GM23248 (cell line): ENCODE data around the gene COG1. TPM values are rescaled to one million over a fixed set of nuclear protein-coding genes. Genes with fewer than 3 reads are reported as not detected.

Experiments used
- DNase-seq: peaks from one replicate; pipeline ENCODE4 v3.0.0-alpha.2; 2015
- H2AFZ ChIP-seq: fragments of 200-600 bp; sonication (generic); 2 replicates; pipeline ENCODE4 v1.6.1; 2016; ENCODE audit warnings: antibody characterized with exemption
- H3F3A ChIP-seq: fragments of 200-600 bp; sonication (generic); 2 replicates; pipeline ENCODE4 v1.6.1; 2016; ENCODE audit warnings: mild to moderate bottlenecking, antibody characterized with exemption, mixed run types; ENCODE audit not compliant: insufficient read depth
- H3K27ac ChIP-seq: fragments of 200-600 bp; sonication (generic); 2 replicates; pipeline ENCODE4 v1.5.1; 2016; ENCODE audit warnings: mild to moderate bottlenecking
- H3K27me3 ChIP-seq: fragments of 200-600 bp; sonication (generic); replicated peaks from 2 replicates; pipeline ENCODE4 v1.6.1; 2016; ENCODE audit warnings: mild to moderate bottlenecking; ENCODE audit not compliant: insufficient read depth
- H3K36me3 ChIP-seq: fragments of 200-600 bp; sonication (generic); 2 replicates; pipeline ENCODE4 v1.6.1; 2016; ENCODE audit warnings: low read depth, mild to moderate bottlenecking
- H3K4me1 ChIP-seq: fragments of 200-600 bp; sonication (generic); 2 replicates; pipeline ENCODE4 v1.6.1; 2016; ENCODE audit warnings: mild to moderate bottlenecking; ENCODE audit not compliant: insufficient read depth
- H3K4me2 ChIP-seq: fragments of 200-600 bp; sonication (generic); one replicate; pipeline ENCODE4 v1.6.1; 2016; ENCODE audit warnings: mild to moderate bottlenecking; ENCODE audit not compliant: unreplicated experiment
- H3K4me3 ChIP-seq: fragments of 200-600 bp; sonication (generic); 2 replicates; pipeline ENCODE4 v1.5.1; 2016; ENCODE audit warnings: mild to moderate bottlenecking
- H3K79me2 ChIP-seq: fragments of 200-600 bp; sonication (generic); 2 replicates; pipeline ENCODE4 v1.6.1; 2016; ENCODE audit warnings: mild to moderate bottlenecking; ENCODE audit not compliant: insufficient read depth
- H3K9ac ChIP-seq: fragments of 200-600 bp; sonication (generic); 2 replicates; pipeline ENCODE4 v1.6.1; 2016; ENCODE audit warnings: mild to moderate bottlenecking
- H3K9me2 ChIP-seq: fragments of 200-600 bp; sonication (generic); 2 replicates; pipeline ENCODE4 v1.6.1; 2016; ENCODE audit warnings: mixed run types, mild to moderate bottlenecking, moderate library complexity; ENCODE audit not compliant: insufficient read depth
- H3K9me3 ChIP-seq: fragments of 200-600 bp; sonication (generic); one replicate; pipeline ENCODE4 v1.6.1; 2017; ENCODE audit warnings: low read depth
- H4K20me1 ChIP-seq: fragments of 200-600 bp; sonication (generic); 2 replicates; pipeline ENCODE4 v1.6.0; 2016; ENCODE audit not compliant: insufficient read depth
- EZH2 ChIP-seq: fragments of 200-600 bp; sonication (generic); IDR thresholded peaks from 2 replicates; pipeline ENCODE4 v1.6.1; 2018; ENCODE audit warnings: antibody characterized with exemption, mild to moderate bottlenecking; ENCODE audit not compliant: insufficient read depth, poor library complexity, severe bottlenecking
- EZH2phosphoT487 ChIP-seq: fragments of 200-600 bp; sonication (generic); IDR thresholded peaks from 2 replicates; pipeline ENCODE4 v1.6.1; 2018; ENCODE audit warnings: antibody characterized with exemption, moderate library complexity, mild to moderate bottlenecking, low read depth; ENCODE audit not compliant: insufficient read depth
- WGBS, 2 experiments: methylation state at CpG; one replicate each; pipeline ENCODE4 v1.1.6; 2015 to 2017; ENCODE audit warnings: low lambda C conversion rate in 2 of 2, low coverage in 1 of 2; ENCODE audit errors: missing lambda C conversion rate in 2 of 2; 5-methylcytosine and 5-hydroxymethylcytosine counted together
- in situ Hi-C: fragments of 300-500 bp; cut with MboI; formaldehyde crosslinking; loops from 2 replicates; pipeline ENCODE4 v1.15.0; 2020
- polyA plus RNA-seq: library from polyadenylated mRNA; unstranded; fragments of >200 nt; fragmentation: Nextera tagmentation; extraction: Ambion mirVana; gene quantifications from 2 replicates; pipeline ENCODE4 v1.2.1, GENCODE V29; 2016
- total RNA-seq: library from RNA; depleted of rRNA; stranded (reverse); fragments of >200 nt; shearing (Covaris generic); gene quantifications from 2 replicates; pipeline ENCODE4 v1.2.3, GENCODE V29; 2014

COG1 gene
- total and polyA plus RNA-seq, 2 experiments from 2014 or later = 20.2 to 31.8 TPM

- no peak overlapping the region for H3K9ac ChIP-seq
- no peak overlapping the region for H2AFZ ChIP-seq
- H3F3A ChIP-seq = peaks cover 33% of the 10 kb centered on the region
- in situ Hi-C loops = no loop called here
- H3K4me1 ChIP-seq = peaks cover 44% of the 10 kb centered on the region
- H3K4me2 ChIP-seq = peak overlapping the region; percentile 68
- 75 to 79% methylated on average over 3 of the region's 3 CpGs for WGBS, 2 experiments
- H3K79me2 ChIP-seq = peaks cover 96% of the 10 kb centered on the region
- H3K4me3 ChIP-seq = peak overlapping the region; percentile 6; the same call in 1 of the 2 replicates
- DNase-seq = no peak
- H3K9me2 ChIP-seq = no peaks in the 10 kb centered on the region
- 0 out of 2 replicates have a peak, but pooled peaks cover 2% of the 10 kb centered on the region for H3K36me3 ChIP-seq
- H4K20me1 ChIP-seq = no peaks in the 10 kb centered on the region
- H3K9me3 ChIP-seq = no peaks in the 10 kb centered on the region
- no peaks in the 10 kb centered on the region for H3K27me3 ChIP-seq
- TF ChIP-seq EZH2 = no peak
- H3K27ac ChIP-seq = peak overlapping the region; percentile 60; the same call in 1 of the 2 replicates
Observed at GRCh38 chr17:73227379-73227778, 34.5 kb downstream of the COG1 start.

- Histone ChIP-seq H2AFZ (no peak overlapping the region), H4K20me1 (no peaks in the 10 kb centered on the region)
- 73 to 78% methylated on average over 6 of the region's 6 CpGs for WGBS, 2 experiments
Observed at GRCh38 chr17:73227944-73228343, 35.1 kb downstream of the COG1 start.

GRCh38 chr17:73228748-73229236 is 35.9 kb downstream of the COG1 start:
- H3K9ac ChIP-seq = no peak overlapping the region
- H3K27ac ChIP-seq = peak overlapping the region; percentile 60
- 0 to 3% methylated on average over 2 of the region's 2 CpGs for WGBS, 2 experiments
- no peaks in the 10 kb centered on the region for H4K20me1 ChIP-seq
- peaks cover 33% of the 10 kb centered on the region for H3F3A ChIP-seq
- no peak overlapping the region for H3K4me3 ChIP-seq
- peaks cover 44% of the 10 kb centered on the region for H3K4me1 ChIP-seq
- H3K36me3 ChIP-seq = no peaks in the 10 kb centered on the region
- no peaks in the 10 kb centered on the region for H3K27me3 ChIP-seq
- peak; percentile 95 for DNase-seq
- H2AFZ ChIP-seq = no peak overlapping the region
- in situ Hi-C loops = no loop called here
- TF ChIP-seq EZH2 (no peak), EZH2phosphoT487 (no peak)
- H3K9me3 ChIP-seq = no peaks in the 10 kb centered on the region
- H3K79me2 ChIP-seq = peaks cover 96% of the 10 kb centered on the region
- H3K9me2 ChIP-seq = no peaks in the 10 kb centered on the region
- H3K4me2 ChIP-seq = peak overlapping the region; percentile 68

More at GRCh38 chr17:73227944-73228343, 35.1 kb downstream of the COG1 start:
- Histone ChIP-seq H3K9ac (no peak overlapping the region), H3K9me2 (no peaks in the 10 kb centered on the region), H3F3A (peaks cover 33% of the 10 kb centered on the region), H3K4me3 (no peak overlapping the region), H3K9me3 (no peaks in the 10 kb centered on the region), H3K79me2 (peaks cover 96% of the 10 kb centered on the region), H3K36me3 (0 out of 2 replicates have a peak, but pooled peaks cover 2% of the 10 kb centered on the region), H3K27ac (peak overlapping the region; percentile 60; the same call in 1 of the 2 replicates), H3K27me3 (no peaks in the 10 kb centered on the region), H3K4me2 (peak overlapping the region; percentile 68), H3K4me1 (peaks cover 44% of the 10 kb centered on the region)
- in situ Hi-C loops = no loop called here
- no peak for TF ChIP-seq EZH2
- TF ChIP-seq EZH2phosphoT487 = no peak
- DNase-seq = no peak

GRCh38 chr17:73230088-73230487 is 37.2 kb downstream of the COG1 start:
- Histone ChIP-seq H3K4me3 (peak overlapping the region; percentile 89), H3K36me3 (no peaks in the 10 kb centered on the region), H3K9me2 (no peaks in the 10 kb centered on the region), H3K79me2 (peaks cover 92% of the 10 kb centered on the region), H3F3A (peaks cover 33% of the 10 kb centered on the region), H2AFZ (no peak overlapping the region), H3K9ac (no peak overlapping the region), H4K20me1 (no peaks in the 10 kb centered on the region), H3K9me3 (no peaks in the 10 kb centered on the region), H3K4me2 (no peak overlapping the region), H3K4me1 (peaks cover 44% of the 10 kb centered on the region), H3K27me3 (no peaks in the 10 kb centered on the region), H3K27ac (no peak overlapping the region)
- in situ Hi-C loops = no loop called here
- no peak for DNase-seq
- TF ChIP-seq EZH2phosphoT487 (no peak), EZH2 (no peak)
- 96 to 99% methylated on average over 6 of the region's 6 CpGs for whole genome bisulfite sequencing, 2 experiments
